CD4-positive, alpha-beta T cell treated with Interleukin-6 for 4 hours (primary cell): ENCODE results near the gene KIF24.
"Not testable (repeated sequence)": the region's sequence is repeated elsewhere in the genome, so short reads cannot be mapped to it uniquely, and the experiment has no call there.

Source experiments
- DNase-seq: peaks from one replicate; pipeline ENCODE4 v3.0.0-alpha.2; 2020; ENCODE audit warnings: mixed read lengths

KIF24 gene

GRCh38 chr9:34328987-34329832 is at the start of gene KIF24, which contains the start of gene NUDT2:
TSS of gene KIF24 (minus strand) at chr9:34329268. CDS start at chr9:34311346, 17,922 bp downstream.
TSS of gene NUDT2 (plus strand) at chr9:34329569. CDS start at chr9:34339040, 9,471 bp downstream.
- peak; percentile 94 for DNase-seq

- no peak for DNase-seq
Observed at GRCh38 chr9:34378376-34379060, 49.5 kb upstream of the KIF24 start.

- no peak for DNase-seq
Observed at GRCh38 chr9:34377404-34377746, 48.3 kb upstream of the KIF24 start.

GRCh38 chr9:34376596-34377403 is 47.7 kb upstream of the KIF24 start, which contains the start of gene MYORG:
TSS of gene MYORG (minus strand) at chr9:34376898. CDS start at chr9:34372943, 3,955 bp downstream.
- DNase-seq, result peak; percentile 100

GRCh38 chr9:34375901-34376595 is 47.0 kb upstream of the KIF24 start:
- DNase-seq, result peak; percentile 68

- DNase-seq, result no peak
Observed at GRCh38 chr9:34374905-34375552, 46.0 kb upstream of the KIF24 start.

GRCh38 chr9:34374339-34374738 is 45.3 kb upstream of the KIF24 start:
- DNase-seq, result no peak

GRCh38 chr9:34373749-34374148 is 44.7 kb upstream of the KIF24 start:
- no peak for DNase-seq

GRCh38 chr9:34372467-34373011 is 43.5 kb upstream of the KIF24 start:
- DNase-seq, result no peak

GRCh38 chr9:34371886-34372466 is 42.9 kb upstream of the KIF24 start:
- no peak for DNase-seq

GRCh38 chr9:34370970-34371880 is 42.2 kb upstream of the KIF24 start:
- DNase-seq, result peak; percentile 18

GRCh38 chr9:34370335-34370969 is 41.4 kb upstream of the KIF24 start:
- DNase-seq, result no peak

- no peak for DNase-seq
Observed at GRCh38 chr9:34369636-34370035, 40.6 kb upstream of the KIF24 start.

- not testable (repeated sequence) for DNase-seq
Observed at GRCh38 chr9:34368796-34369195, 39.7 kb upstream of the KIF24 start.

GRCh38 chr9:34367751-34368410 is 38.8 kb upstream of the KIF24 start:
- not testable (repeated sequence) for DNase-seq

GRCh38 chr9:34366365-34366764 is 37.3 kb upstream of the KIF24 start:
- no peak for DNase-seq

- DNase-seq, result no peak
Observed at GRCh38 chr9:34365282-34365681, 36.2 kb upstream of the KIF24 start.

- DNase-seq, result peak; percentile 4
Observed at GRCh38 chr9:34363619-34364351, 34.7 kb upstream of the KIF24 start.
